ENCODE measurements around the gene ITGA11. TPM values are rescaled to one million over a fixed set of nuclear protein-coding genes. Genes with fewer than 3 reads are reported as not detected.
A peak's percentile ranks its signal among the peaks of the same experiment; 100 is the strongest.

Gene ITGA11
- total RNA-seq, 1 experiment from 2014 or later, result 0.70 TPM

- H3K4me2 ChIP-seq, result no peak overlapping the region
- no peak overlapping the region for H2AFZ ChIP-seq
- H3F3A ChIP-seq (ENCODE audit: insufficient read depth, low read depth), result no peaks in the 10 kb centered on the region
- H3K9me3 ChIP-seq (ENCODE audit: insufficient read depth, low read depth), result no peaks in the 10 kb centered on the region
- peaks cover 30% of the 10 kb centered on the region for H3K4me1 ChIP-seq (replicated peaks; ENCODE audit: insufficient read depth)
- DNase-seq, result no peak
- ChIA-PET CTCF (interaction anchor here (0.7 kb wide), 1 partner anchor 22 kb away, joined by 3 read pairs; no protein-coding TSS in a partner anchor), POLR2A (ENCODE audit: unreplicated experiment) (no interaction called here)
- H3K9me2 ChIP-seq (ENCODE audit: insufficient read depth), result no peaks in the 10 kb centered on the region
- peaks cover 100% of the 10 kb centered on the region for H3K79me2 ChIP-seq (ENCODE audit: low read depth)
- no peaks in the 10 kb centered on the region for H3K27me3 ChIP-seq (ENCODE audit: insufficient read depth, low read depth)
- no TSS peak for BruUV-seq (replicated peaks)
- no peak overlapping the region for H3K27ac ChIP-seq
- H3K36me3 ChIP-seq (ENCODE audit: low read depth), result peaks cover 3% of the 10 kb centered on the region; the same call in 1 of the 2 replicates
- intact Hi-C loops (cut with micrococcal nuclease; ENCODE audit: unreplicated experiment), result no loop called here
- TF ChIP-seq EZH2 (IDR thresholded peaks at IDR 0.05; ENCODE audit: low read depth), result no peak
- peaks cover 36% of the 10 kb centered on the region for H4K20me1 ChIP-seq (ENCODE audit: insufficient read depth)
- H3K4me3 ChIP-seq, result no peak overlapping the region
Measured at GRCh38 chr15:68284616-68285258, 147.2 kb downstream of the ITGA11 start.

GRCh38 chr15:68283401-68283800, 148.6 kb downstream of the ITGA11 start:
- H3K36me3 ChIP-seq (ENCODE audit: low read depth), result peaks cover 9% of the 10 kb centered on the region; the same call in 1 of the 2 replicates
- TF ChIP-seq CTCF (conservative IDR thresholded peaks at IDR 0.05) (no peak), EZH2 (IDR thresholded peaks at IDR 0.05; ENCODE audit: low read depth) (no peak)
- no peaks in the 10 kb centered on the region for H3K27me3 ChIP-seq (ENCODE audit: insufficient read depth, low read depth)
- H4K20me1 ChIP-seq (ENCODE audit: insufficient read depth), result peaks cover 40% of the 10 kb centered on the region
- peaks cover 100% of the 10 kb centered on the region for H3K79me2 ChIP-seq (ENCODE audit: low read depth)
- peaks cover 5% of the 10 kb centered on the region; the same call in 1 of the 2 replicates for H3F3A ChIP-seq (ENCODE audit: insufficient read depth, low read depth)
- H2AFZ ChIP-seq, result no peak overlapping the region
- H3K9me3 ChIP-seq (ENCODE audit: insufficient read depth, low read depth), result no peaks in the 10 kb centered on the region
- BruUV-seq (replicated peaks), result no TSS peak
- intact Hi-C loops (cut with micrococcal nuclease; ENCODE audit: unreplicated experiment), result no loop called here
- CTCF ChIA-PET, result no interaction called here
- no peaks in the 10 kb centered on the region for H3K9me2 ChIP-seq (ENCODE audit: insufficient read depth)
- no peak overlapping the region for H3K4me3 ChIP-seq
- no peak overlapping the region for H3K4me2 ChIP-seq
- DNase-seq, result no peak
- POLR2A ChIA-PET (ENCODE audit: unreplicated experiment), result no interaction called here
- no peak overlapping the region for H3K27ac ChIP-seq
- peaks cover 37% of the 10 kb centered on the region for H3K4me1 ChIP-seq (replicated peaks; ENCODE audit: insufficient read depth)

- no peak overlapping the region for H3K27ac ChIP-seq
- peaks cover 91% of the 10 kb centered on the region for H3K79me2 ChIP-seq (ENCODE audit: low read depth)
- intact Hi-C loops (cut with micrococcal nuclease; ENCODE audit: unreplicated experiment), result no loop called here
- peaks cover 5% of the 10 kb centered on the region; the same call in 1 of the 2 replicates for H3F3A ChIP-seq (ENCODE audit: insufficient read depth, low read depth)
- no peak for TF ChIP-seq EZH2 (IDR thresholded peaks at IDR 0.05; ENCODE audit: low read depth)
- no peak for TF ChIP-seq CTCF (conservative IDR thresholded peaks at IDR 0.05)
- ChIA-PET POLR2A (ENCODE audit: unreplicated experiment) (no interaction called here), CTCF (interaction anchor here (0.6 to 0.7 kb wide), 3 partner anchors 25 to 103 kb away, joined by 3 to 7 read pairs (median 3); no protein-coding TSS in a partner anchor)
- no peaks in the 10 kb centered on the region for H3K9me2 ChIP-seq (ENCODE audit: insufficient read depth)
- H3K36me3 ChIP-seq (ENCODE audit: low read depth), result peaks cover 9% of the 10 kb centered on the region; the same call in 1 of the 2 replicates
- DNase-seq, result no peak
- BruUV-seq (replicated peaks), result no TSS peak
- peak overlapping the region; percentile 100 for H3K4me2 ChIP-seq
- H3K4me3 ChIP-seq, result peak overlapping the region; percentile 97; the same call in 1 of the 2 replicates
- H4K20me1 ChIP-seq (ENCODE audit: insufficient read depth), result peaks cover 40% of the 10 kb centered on the region
- peaks cover 46% of the 10 kb centered on the region for H3K4me1 ChIP-seq (replicated peaks; ENCODE audit: insufficient read depth)
- H3K27me3 ChIP-seq (ENCODE audit: insufficient read depth, low read depth), result no peaks in the 10 kb centered on the region
- no peak overlapping the region for H2AFZ ChIP-seq
- no peaks in the 10 kb centered on the region for H3K9me3 ChIP-seq (ENCODE audit: insufficient read depth, low read depth)
Measured at GRCh38 chr15:68281008-68281407, 151.0 kb downstream of the ITGA11 start.

Measured in PC-9 (cell line).